Activated B cell treated with CpG ODN at 0.5 μM for 24 hours (primary cell): ENCODE results near the gene DNAH17. TPM values are rescaled to one million over a fixed set of nuclear protein-coding genes. Genes with fewer than 3 reads are reported as not detected.

Experiments used
- ATAC-seq: fragments of 200-7000 bp; cut with Tn5 transposase; one replicate; pipeline ENCODE4 v1.10.0; 2021; ENCODE audit warnings: low read depth, mild to moderate bottlenecking, moderate library complexity
- CTCF ChIA-PET: fragments of 350-600 bp; sonication (Branson Sonifier 250); formaldehyde crosslinking; loops from one replicate; lab custom pipeline; 2021; ENCODE audit warnings: antibody characterized with exemption; lab: Charles Lee
- POLR2A ChIA-PET: fragments of 350-600 bp; sonication (Branson Sonifier 250); formaldehyde crosslinking; loops from one replicate; lab custom pipeline; 2021; ENCODE audit warnings: antibody characterized with exemption; lab: Charles Lee
- DNase-seq: peaks from one replicate; pipeline ENCODE4 v3.0.0; 2022
- H3K27ac Mint-ChIP-seq: one replicate; pipeline ENCODE4 v1.8.0; 2020; ENCODE audit warnings: mixed read lengths
- H3K27me3 Mint-ChIP-seq: one replicate; pipeline ENCODE4 v1.8.0; 2021; ENCODE audit warnings: mixed read lengths
- H3K36me3 Mint-ChIP-seq: one replicate; pipeline ENCODE4 v1.8.0; 2021; ENCODE audit warnings: low read depth, mixed read lengths
- H3K4me1 Mint-ChIP-seq: one replicate; pipeline ENCODE4 v1.8.0; 2021; ENCODE audit warnings: mixed read lengths
- H3K4me3 Mint-ChIP-seq: one replicate; pipeline ENCODE4 v1.8.0; 2020; ENCODE audit warnings: mild to moderate bottlenecking, mixed read lengths
- H3K9me3 Mint-ChIP-seq: one replicate; pipeline ENCODE4 v1.8.0; 2020; ENCODE audit warnings: mixed read lengths
- intact Hi-C: fragments of 100-400 bp; cut with micrococcal nuclease; formaldehyde crosslinking; loops from one replicate; pipeline ENCODE4 v1.15.1; 2024
- total RNA-seq: library from RNA; stranded (reverse); gene quantifications from 2 replicates; pipeline ENCODE4 v1.2.3, GENCODE V29; 2022
- TF ChIP-seq, protein P1 (sequence below): fragments of 200-600 bp; IDR thresholded peaks from one replicate; pipeline ENCODE4 v1.8.0; 2022; ENCODE audit warnings: antibody characterized with exemption, mild to moderate bottlenecking

The DNAH17 gene
- total RNA-seq, 1 donor from 2014 or later: 0.13 TPM

DNA sequence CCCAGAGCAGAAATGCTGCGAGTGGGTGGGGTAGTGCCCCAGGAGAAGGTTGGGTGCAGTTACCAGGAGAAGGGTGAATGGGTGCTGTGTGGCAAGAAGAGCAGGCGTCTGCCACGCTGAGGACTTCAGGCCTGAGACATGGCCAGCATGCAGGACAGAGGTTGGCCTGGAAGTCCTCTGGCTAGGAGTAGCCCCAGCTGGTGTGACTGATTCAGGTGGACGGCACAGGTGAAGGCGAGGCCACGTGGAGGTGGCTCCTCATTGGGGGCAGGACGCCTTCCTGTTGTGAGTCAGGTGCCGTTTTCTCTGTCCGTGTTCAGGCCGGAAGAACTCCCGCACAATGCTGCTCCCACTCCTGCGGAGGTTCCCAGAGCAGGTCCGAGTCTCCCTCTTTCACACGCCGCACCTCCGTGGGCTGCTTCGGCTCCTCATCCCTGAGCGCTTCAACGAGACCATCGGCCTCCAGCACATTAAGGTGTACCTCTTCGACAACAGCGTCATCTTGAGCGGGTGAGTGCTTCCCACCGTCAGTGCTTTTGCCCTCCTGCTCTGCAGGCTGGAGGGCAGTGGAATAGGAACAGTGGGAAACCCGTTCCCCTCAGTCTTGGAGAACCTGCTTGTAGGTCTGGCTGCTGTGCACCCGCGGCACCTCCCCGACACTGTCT, 178.0 kb downstream of the DNAH17 start:
- H3K36me3 Mint-ChIP-seq: peaks cover 92% of the 10 kb centered on the region
- DNase-seq (no peak), ATAC-seq (no peak)
- TF ChIP-seq, protein P1, sequence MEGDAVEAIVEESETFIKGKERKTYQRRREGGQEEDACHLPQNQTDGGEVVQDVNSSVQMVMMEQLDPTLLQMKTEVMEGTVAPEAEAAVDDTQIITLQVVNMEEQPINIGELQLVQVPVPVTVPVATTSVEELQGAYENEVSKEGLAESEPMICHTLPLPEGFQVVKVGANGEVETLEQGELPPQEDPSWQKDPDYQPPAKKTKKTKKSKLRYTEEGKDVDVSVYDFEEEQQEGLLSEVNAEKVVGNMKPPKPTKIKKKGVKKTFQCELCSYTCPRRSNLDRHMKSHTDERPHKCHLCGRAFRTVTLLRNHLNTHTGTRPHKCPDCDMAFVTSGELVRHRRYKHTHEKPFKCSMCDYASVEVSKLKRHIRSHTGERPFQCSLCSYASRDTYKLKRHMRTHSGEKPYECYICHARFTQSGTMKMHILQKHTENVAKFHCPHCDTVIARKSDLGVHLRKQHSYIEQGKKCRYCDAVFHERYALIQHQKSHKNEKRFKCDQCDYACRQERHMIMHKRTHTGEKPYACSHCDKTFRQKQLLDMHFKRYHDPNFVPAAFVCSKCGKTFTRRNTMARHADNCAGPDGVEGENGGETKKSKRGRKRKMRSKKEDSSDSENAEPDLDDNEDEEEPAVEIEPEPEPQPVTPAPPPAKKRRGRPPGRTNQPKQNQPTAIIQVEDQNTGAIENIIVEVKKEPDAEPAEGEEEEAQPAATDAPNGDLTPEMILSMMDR: no peak
- peaks cover 5% of the 10 kb centered on the region for H3K4me1 Mint-ChIP-seq
- intact Hi-C loops: no loop called here
- POLR2A ChIA-PET: interaction anchor here (0.6 kb wide), 1 partner anchor 386 kb away, joined by 6 read pairs; no protein-coding TSS in a partner anchor
- H3K27me3 Mint-ChIP-seq: no peaks in the 10 kb centered on the region
- no peaks in the 10 kb centered on the region for H3K9me3 Mint-ChIP-seq
- no peak overlapping the region for H3K27ac Mint-ChIP-seq
- CTCF ChIA-PET: no interaction called here
- no peak overlapping the region for H3K4me3 Mint-ChIP-seq

DNA sequence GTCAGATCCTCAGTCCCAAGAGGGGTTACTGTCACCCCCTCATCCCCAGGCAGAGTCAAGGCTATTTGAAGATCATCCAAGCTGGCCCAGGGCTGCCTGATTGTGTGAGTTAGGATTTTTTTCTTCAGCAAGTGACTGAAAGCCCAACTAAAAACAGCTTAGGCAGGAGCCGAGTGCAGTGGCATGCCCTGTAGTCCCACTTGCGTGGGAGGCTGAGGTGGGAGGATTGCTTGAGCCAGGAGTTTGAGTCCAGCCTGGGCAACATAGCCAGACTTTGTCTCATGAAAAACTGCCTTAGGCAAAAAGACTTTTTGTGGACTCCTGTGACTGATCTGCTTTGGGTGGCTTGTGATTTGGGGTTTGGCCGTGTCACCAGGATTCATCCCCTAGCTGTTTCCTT, 178.8 kb downstream of the DNAH17 start:
- no peak for DNase-seq
- ChIA-PET CTCF (no interaction called here), POLR2A (no interaction called here)
- ATAC-seq: no peak
- peaks cover 90% of the 10 kb centered on the region for H3K36me3 Mint-ChIP-seq
- H3K9me3 Mint-ChIP-seq: no peaks in the 10 kb centered on the region
- intact Hi-C loops: no loop called here
- H3K4me1 Mint-ChIP-seq: peaks cover 8% of the 10 kb centered on the region
- TF ChIP-seq, protein P1: no peak
- no peak overlapping the region for H3K4me3 Mint-ChIP-seq
- H3K27ac Mint-ChIP-seq: no peak overlapping the region
- H3K27me3 Mint-ChIP-seq: no peaks in the 10 kb centered on the region

DNA sequence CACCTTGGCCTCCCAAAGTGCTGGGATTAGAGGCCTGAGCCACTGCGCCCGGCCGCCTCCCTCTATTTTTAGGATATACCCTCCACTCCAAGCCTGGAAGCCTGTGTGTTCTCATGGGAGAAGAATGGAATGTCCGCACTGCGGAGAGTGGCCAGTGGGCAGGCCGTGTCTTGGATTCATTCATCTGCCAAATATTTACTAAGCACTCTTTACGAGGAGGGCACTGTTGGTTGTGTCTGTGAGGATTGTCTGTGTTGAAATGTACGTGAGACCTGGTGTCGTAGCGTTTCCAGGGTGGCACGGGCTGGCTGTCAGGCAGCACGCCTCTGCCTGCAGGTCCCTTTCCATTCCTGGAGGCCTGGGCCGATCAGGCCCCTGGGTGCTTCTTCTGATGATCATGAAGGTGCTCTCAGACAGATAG, 179.5 kb downstream of the DNAH17 start:
- H3K36me3 Mint-ChIP-seq: peaks cover 85% of the 10 kb centered on the region

DNA sequence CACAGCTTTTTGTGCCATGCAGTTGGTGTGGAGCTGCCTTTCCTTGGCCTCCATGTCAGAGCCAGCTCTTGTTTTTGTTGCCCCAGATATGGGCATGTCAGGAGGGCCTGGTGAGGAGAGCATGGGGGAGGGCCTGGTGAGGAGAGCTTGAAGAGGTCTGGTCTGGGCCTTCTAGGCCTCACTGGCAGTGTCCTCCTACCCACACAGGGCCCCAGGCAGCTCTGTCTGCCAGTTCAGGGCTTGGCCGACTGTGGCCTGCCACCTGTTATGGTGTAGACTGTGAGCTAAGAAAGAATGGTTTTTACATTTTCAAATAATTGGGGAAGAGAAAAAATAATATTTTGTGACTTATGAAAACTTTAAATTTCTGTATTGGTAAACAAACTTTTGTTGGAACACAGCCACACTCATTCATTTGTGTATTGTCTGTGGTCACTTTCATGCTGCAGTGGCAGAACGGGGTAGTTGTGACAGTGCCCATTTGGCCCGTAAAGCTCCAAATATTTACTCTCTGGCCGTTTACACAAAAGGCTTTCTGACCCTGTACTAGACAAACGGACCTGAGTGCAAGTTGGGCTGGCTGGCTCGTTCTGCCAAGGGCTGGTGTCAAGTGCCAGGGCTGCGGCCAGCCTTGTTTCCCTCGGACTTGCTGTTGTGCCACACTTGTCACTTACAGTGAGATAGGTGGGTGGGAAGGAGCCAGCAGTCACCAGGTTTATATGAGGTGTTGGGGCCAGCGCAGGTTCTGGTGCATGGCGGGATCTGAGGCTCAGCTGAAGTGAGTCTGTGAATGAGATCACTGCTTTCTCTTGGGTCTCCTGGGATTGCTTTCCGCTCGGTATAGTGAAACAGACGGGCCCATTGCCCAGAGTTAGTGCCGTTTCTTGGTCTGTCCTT, 180.5 kb downstream of the DNAH17 start:
- TF ChIP-seq, protein P1: no peak
- intact Hi-C loops: no loop called here
- Mint-ChIP-seq H3K27me3 (no peaks in the 10 kb centered on the region), H3K4me3 (no peak overlapping the region), H3K9me3 (no peaks in the 10 kb centered on the region), H3K27ac (no peak overlapping the region), H3K4me1 (peaks cover 16% of the 10 kb centered on the region), H3K36me3 (peaks cover 80% of the 10 kb centered on the region)
- no peak for DNase-seq
- POLR2A ChIA-PET: no interaction called here
- no peak for ATAC-seq
- CTCF ChIA-PET: no interaction called here

More for the DNA sequence above, 179.5 kb downstream of the DNAH17 start:
- TF ChIP-seq, protein P1: no peak
- H3K4me3 Mint-ChIP-seq: no peak overlapping the region
- peaks cover 10% of the 10 kb centered on the region for H3K4me1 Mint-ChIP-seq
- intact Hi-C loops: no loop called here
- no peak overlapping the region for H3K27ac Mint-ChIP-seq
- ATAC-seq: no peak
- ChIA-PET POLR2A (no interaction called here), CTCF (no interaction called here)
- no peak for DNase-seq
- no peaks in the 10 kb centered on the region for H3K9me3 Mint-ChIP-seq
- no peaks in the 10 kb centered on the region for H3K27me3 Mint-ChIP-seq

DNA sequence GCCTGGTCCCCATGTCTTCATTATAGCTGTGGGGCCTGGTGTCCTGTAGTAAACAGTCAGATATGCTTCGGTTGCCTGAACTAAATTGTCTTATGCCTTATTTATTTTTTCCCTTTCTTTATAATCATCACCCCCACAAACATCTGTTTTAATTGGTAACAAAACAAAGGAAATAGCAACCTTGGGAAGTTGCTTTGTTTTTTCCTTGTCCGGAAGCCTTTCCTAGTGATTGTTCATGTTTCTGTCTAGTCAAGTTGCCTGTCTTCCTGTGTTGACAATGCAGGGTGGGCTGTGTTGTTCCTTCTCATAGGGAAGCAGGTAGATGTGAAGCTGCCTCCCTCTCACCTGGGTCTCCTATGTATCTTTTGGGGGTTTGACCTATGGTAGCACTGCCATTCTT, 182.0 kb downstream of the DNAH17 start:
- DNase-seq (no peak), ATAC-seq (no peak)
- Mint-ChIP-seq H3K27ac (no peak overlapping the region), H3K4me3 (no peak overlapping the region), H3K36me3 (peaks cover 72% of the 10 kb centered on the region), H3K9me3 (no peaks in the 10 kb centered on the region), H3K27me3 (no peaks in the 10 kb centered on the region), H3K4me1 (peaks cover 29% of the 10 kb centered on the region)
- ChIA-PET CTCF (no interaction called here), POLR2A (no interaction called here)
- intact Hi-C loops: no loop called here
- TF ChIP-seq, protein P1: no peak
